Limb (tissue), 2 donors: ENCODE data around the gene ZBTB8B.
A peak's percentile ranks its signal among the peaks of the same experiment; 100 is the strongest.
"Not testable (repeated sequence)": the region's sequence is repeated elsewhere in the genome, so short reads cannot be mapped to it uniquely, and the experiment has no call there.

Source experiments
- DNase-seq, 2 donors: peaks; one replicate each; pipeline ENCODE4 v3.0.0-alpha.2; 2016; ENCODE audit errors: extremely low spot score in 2 of 2

Gene ZBTB8B

DNA sequence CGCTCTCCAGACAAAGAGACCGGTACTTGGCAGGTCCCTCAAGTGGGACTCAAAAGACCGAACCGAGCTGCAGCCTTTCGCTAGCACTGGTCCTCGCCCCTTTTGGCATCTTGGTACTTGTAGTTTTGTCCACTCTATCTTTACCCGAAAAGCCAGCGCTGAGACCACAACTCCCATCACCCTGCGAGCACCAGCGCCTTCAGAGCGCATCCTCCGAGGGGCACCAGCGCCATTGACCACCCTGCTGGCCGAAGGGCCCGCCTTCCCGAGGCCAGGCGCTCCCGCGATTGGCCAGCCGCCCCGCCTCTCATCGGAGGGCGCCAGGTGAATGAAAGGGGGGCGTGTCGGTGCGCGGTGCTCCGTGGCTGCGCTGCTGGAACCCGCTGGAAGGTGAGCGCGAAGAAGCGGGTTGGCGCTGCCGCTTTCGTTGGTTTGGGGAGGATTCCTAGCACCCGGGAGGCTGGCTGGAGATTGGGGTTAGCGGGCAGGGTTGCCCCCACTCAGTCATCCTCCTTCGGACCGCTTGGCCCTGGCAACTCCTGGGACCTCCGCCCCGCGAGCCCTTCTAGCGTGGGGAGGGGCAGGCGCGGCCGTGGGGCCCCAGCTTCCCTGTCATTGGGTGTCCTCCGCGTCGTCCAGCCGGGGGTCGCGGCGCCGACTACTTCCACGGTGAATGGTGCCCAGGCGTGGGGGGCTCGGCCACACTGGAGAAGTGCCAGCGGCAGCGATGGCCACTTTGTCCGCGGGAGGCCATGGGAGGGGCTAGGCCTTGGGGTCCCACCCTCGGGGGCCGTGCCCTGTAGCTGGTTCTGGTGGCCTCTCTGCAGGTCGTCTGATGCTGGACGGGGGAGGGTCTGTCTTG, at the start of gene ZBTB8B:
TSS of gene ZBTB8B (plus strand) at position 357 of the 862 bp plus-strand sequence. CDS start 5,553 bp downstream, outside the sequence.
- peak; percentile 88 to 95 for DNase-seq

DNA sequence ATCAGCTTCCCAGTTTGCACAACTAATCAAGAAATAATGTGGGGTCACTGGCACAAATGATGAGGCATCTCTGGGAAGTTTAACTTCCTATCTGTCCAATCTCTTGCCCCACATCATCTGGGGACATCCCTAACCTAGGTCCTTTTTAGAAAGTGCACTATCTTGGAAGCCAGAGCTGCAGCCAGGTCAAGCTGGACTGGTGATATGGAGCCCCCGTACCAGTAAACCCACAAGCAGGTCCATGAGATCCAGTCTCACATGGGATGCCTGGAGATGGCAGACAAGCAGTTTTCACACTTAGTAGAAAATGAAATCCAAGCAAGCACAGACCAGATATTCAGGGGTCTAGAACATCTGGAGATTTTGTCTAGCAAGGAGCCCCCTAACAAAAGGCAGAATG, 43.1 kb upstream of the ZBTB8B start:
- no peak for DNase-seq

DNA sequence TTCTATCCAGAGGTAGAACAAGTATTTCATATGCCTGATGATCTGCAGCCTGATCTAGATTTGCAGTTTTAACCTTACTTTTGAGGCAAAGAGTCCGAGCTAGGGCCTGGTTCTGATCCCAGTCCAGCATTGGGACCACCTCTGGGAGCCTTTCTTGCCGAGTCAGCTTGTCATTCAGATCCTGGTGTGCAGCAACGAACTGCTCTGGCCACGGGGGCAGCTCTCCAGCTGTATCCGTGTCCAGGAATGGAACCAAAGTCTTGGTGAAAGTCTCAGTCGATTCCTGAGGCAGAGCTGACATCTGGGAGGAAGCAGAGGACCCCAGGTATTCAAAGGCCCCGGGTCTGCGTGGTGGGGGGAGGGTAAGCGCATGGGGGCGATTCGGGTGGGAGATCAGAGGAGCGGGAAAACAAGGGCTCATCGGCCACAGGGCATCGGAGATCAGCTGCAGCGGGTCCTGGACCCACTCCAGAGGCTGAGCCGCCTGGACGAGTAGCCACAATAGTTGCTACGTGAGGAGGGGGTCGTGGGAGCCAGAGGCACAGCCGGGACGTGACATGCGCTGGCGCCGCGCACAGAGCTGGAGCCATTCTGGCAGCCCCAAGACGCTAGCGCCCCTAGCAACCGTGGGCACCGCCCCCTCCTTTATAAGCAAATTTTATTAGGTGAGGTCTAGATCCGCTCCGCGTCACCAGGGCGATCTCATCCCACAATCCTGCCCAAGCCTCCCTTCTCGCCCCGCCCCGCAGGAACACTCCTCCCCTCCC, 38.2 kb upstream of the ZBTB8B start:
- peak; percentile 49 to 76 for DNase-seq

DNA sequence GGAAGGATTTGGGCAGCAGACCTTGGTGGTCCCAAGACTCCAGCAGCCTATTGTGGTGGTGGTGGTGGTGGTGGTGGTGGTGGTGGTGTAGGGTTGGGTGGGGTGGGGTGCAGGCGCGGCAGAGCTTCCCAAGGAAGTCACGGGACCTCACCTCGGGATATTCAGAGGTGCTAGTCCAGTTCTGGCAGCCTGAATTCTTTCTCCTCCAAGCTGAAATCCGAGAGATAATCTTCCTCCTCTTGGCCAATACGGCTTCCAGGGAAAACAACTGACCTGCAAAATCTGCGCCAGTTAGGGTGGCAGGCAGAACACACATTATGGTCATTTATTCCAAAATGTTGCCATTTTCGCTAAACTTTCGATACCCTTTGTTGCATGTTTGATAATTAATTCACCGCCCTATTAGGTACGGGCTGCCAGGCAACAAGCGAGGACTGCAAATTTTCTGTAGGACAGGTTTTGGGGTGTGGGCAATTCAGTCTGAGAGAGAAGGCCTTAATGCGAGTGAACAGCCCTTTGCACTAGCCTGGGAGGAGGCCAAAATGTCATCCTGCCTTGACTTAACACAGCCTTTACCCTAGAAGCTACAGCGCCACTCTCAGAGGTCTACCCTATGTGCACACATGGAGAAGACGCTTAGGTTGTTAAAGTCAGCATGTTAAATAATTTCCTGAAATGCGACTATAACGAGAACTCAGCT, 37.5 kb upstream of the ZBTB8B start:
- no peak for DNase-seq

DNA sequence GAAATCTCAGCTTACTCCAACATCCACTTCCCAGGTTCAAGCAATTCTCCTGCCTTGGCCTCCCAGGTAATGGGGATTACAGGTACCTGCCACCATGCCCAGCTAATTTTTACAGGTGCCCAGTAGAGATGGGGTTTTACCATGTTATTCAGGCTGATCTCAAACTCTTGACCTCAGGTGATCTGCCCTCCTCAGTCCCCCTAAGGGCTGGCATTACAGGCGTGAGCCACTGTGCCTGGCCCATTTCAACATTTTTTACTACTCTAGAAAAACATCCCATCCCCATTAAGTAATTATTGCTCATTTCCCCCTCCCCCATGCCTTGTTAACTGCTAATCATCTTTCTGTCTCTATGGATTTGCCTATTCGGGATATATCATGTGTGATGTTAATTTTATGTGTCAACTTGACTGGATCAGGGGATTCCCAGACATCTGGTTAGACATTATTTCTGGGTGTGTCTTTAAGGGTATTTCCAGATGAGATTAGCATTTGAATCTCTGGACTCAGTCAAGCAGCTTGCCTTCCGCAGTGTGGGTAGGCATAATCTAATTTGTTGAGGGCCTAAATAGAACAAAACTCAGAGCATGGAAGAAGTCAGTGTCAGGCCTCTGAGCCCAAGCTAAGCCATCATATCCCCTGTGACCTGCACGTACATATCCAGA, 33.0 kb upstream of the ZBTB8B start:
- no peak for DNase-seq

DNA sequence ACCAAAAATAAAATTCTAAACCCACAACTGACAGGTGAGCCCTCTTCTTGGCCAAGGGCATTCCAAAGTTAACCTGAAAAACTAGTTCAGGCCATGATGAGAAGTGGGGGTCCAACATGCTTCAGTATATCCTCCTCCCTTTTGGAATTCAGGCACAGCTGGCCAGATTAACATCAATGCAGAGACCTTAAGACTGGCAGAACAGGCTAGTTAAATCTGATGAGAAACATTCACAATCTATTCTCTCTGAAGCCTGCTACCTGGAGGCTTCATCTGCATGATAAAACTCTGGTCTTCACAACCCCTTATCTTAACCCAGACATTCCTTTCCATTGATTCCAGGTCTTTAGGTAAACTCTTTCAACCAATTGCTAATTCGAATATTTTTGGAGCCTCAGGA, 26.7 kb upstream of the ZBTB8B start:
- DNase-seq = no peak

DNA sequence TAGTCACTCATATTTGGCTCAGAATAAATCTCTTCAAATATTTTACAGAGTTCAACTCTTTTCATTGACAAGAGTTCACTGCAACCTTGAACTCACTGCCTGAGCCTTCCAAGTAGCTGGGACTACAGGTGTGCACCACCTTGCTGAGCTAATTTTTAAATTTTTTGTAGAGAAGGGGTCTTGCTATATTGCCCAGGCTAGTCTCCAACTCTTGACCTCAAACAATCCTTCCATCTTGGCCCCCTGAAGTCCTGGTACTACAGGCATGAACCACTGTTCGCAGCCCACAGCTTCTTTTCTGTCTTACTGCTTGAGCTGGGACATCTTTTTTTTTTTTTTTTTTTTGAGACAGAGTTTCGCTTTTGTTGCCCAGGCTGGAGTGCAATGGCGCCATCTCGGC, 26.1 kb upstream of the ZBTB8B start:
- DNase-seq = not testable (repeated sequence)

DNA sequence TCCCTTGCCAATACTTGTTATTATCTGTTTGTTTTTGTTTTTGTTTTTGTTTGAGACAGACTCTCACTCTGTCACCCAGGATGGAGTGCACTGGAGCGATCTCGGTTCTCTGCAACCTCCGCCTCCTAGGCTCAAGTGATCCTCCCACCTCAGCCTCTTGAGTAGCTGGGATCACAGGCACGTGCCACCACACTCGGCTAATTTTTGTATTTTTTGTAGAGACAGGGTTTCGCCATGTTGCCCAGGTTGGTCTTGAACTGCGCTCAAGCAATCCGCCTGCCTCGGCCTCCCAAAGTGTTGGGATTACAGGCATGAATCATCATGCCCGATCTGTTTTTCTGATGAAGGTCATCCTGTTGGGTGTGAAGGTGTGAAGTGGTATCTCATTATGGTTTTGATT, 23.4 kb upstream of the ZBTB8B start:
- DNase-seq = not testable (repeated sequence)

DNA sequence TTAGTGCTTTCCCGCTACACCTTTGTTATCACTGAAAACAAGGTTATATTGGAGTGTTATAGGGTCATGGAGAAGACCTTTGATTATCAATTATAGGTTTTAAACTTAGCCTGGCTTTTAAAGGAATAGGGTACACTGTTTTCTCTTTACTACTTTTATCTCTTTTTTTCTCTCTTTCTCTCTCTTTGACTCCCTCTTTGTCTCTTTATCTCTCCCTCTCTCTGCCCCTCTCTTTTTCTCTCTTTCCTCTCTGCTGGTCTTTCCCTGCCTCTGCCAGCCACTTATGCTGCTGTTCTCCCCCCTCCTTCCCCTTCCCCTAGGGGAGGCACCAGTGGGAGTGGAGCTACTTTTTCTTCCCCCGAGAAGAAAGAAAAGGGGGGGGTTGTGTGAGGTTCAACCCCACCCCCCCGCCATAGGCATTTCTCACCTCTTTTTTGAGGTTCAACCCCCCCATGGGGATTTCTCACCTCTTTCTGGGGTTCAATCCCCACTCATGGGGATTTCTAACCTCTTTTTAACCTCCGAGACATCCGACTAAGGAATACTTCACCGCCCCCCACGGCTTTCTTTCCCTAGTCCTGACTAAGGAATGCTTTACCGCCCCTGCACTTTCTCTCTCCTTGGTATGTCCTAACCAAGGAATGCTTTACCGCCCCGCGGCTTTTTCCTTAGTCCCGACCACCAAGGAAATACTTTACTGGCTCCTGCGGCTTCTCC, 17.2 kb upstream of the ZBTB8B start:
- peak in 1 of 2 donors; percentile 42 for DNase-seq

DNA sequence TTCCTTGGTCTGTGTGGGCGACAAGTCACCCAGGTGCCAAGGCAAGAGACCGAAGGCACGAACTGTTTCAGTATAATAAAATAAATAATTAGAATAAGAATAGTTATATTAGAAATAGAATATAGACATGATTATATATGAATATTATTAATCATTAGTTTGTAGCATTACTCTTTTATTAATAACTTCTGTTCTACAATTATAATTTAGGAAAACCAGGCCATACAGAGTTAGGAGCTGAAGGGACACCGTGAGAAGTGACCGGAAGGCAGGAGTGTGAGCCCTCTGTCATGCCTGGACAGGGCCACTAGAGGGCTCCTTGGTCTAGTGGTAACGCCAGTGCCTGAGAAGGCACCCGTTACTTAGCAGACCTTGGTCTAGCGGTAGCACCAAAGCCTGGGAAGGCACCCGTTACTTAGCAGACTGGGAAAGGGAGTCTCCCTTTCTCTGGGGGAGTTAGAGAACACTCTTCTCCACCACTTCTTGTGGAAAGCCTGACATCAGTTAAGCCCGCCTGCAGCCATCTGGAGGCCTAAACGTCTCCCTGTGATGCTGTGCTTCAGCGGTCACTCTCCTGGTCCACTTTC, 16.6 kb upstream of the ZBTB8B start:
- peak; percentile 27 to 71 for DNase-seq

DNA sequence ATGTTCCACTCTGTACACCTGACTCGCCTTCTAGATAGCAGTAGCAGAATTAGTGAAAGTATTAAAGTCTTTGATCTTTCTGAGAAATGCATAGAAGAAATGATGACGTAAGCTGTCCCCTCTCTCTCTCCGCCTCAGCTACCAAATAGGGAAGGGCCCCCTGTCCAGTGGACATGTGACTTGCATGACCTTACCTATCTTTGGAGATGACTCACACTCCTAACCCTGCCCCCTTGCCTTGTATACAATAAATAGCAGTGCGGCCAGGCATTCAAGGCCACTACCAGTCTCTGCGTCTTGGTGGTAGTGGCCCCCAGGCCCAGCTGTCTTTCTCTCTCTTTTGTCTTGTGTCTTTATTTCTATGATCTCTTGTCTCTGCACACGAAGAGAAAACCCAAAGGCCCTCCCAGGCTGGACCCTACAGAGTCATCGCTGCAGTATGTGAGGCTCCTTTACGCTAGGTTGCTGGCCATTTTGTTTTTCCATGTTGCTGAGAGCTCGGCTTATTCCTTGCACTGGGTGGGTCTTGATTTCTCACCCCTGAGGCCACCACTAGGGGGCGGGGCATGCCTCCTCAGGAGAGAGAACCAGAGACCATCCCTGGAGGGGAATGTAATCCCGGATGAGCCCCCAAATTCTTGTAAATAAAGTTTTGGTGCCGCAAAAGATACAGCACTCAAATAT, 16.0 kb upstream of the ZBTB8B start:
- DNase-seq = no peak

DNA sequence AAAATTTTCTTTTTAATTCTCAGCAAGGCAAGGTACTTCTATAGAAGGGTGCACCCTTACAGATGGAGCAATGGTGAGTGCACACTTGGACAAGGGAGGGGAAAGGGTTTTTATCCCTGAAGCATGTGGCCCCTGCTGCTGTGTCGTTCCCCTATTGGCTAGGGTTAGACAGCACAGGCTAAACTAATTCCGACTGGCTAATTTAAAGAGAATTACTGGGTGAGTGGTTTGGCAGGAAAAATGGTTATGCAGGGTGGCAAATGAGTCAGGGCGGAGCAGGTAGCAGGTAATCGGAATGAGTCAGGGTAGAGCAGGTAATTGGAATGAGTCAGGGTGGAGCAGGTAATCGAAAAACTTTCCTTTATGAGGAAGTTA, 15.4 kb upstream of the ZBTB8B start:
- DNase-seq = not testable (repeated sequence)

DNA sequence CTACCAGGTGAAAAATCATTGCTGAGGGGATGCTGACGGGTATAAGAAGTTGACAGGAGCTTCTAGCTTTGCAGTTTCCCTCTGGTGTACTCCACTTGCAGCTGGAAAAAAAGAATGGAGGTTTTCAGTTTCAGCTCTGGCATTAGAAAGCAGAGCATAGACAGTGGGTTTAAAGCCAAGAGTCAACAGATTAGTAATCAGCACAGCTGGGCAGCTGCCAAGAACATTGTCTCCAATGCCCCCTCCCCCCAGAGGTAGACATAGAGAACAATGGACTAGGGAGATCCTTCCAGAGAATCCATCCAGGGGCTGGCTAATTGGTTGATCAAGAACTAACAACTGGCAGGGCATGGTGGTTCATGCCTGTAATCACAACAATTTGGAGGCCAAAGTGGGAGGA, 10.1 kb upstream of the ZBTB8B start:
- no peak for DNase-seq

DNA sequence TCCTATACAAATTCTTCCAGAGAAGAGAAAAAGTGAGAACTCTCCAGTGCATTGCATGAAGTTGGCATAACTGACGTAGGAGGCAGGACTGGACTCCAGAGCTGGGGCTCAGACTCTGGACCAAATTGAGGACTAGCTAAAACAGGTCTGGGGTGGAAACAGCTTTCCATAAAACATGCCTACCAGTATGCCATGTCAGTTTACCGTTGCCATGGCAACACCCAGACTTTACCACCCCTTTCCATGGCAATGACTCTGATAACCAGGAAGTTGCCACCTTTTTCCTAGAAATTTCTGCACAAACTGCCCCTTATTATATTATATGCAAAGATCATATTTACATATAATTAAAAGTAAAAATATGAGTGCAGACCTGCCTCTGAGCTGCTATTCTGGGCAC, 8.9 kb upstream of the ZBTB8B start:
- no peak for DNase-seq

DNA sequence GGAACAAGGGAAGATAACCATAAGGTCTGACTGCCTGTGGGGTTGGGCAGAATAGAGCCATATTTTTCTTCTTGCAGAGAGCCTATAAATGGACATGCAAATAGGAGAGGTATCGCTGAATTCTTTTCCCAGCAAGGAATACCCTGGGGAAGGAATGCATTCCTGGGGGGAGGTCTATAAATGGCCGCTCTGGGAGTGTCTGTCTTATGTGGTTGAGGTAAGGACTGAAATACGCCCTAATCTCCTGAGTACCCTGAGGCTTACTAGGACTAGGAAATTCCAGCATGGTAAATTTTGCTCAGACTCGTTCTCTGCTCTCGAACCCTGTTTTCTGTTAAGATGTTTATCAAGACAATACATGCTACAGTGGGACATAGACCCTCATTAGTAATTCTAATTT, 6.1 kb upstream of the ZBTB8B start:
- DNase-seq = not testable (repeated sequence)

DNA sequence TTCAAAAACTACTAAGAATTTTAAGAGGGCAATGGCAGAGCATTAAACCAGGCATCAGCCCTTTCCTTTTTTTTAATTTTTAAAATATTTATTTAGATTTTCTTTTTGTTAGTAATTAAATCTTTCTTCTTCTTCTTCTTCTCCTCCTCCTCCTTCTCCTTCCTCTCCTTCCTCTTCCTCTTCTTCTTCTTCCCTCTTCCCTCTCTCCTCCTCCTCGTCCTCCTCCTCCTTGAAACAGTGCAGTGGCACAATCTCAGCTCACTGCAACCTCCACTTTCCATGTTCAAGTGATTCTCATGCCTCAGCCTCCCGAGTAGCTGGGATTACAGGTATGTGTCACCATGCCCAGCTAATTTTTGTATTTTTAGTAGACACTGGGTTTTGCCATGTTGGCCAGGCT, 1.9 kb upstream of the ZBTB8B start:
- not testable (repeated sequence) for DNase-seq

DNA sequence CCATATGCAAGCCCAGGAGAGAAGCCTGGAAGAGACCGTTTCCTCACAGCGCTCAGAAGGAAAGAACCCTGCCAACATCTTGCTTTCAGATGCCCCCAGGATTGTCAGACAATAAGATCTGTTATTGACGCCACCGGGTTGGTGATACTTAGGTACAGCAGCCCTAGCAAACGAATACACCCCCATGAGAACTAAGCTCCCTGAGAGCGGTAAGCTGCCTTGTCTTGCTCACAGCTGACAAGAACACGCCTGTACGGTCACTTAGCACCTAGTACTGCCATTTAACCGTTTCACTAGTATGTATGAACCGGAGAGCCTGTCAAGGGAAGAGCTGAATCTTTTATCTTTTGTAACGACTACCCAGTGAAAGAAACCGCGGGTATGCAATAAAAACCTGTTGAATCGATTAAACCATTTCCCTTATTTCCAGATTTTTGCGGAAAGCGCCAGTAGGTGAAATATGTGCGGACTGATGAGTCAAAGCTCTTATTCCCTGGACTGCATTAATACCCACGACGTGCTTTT, 619 bp upstream of the ZBTB8B start:
- DNase-seq = peak in 1 of 2 donors; percentile 47

DNA sequence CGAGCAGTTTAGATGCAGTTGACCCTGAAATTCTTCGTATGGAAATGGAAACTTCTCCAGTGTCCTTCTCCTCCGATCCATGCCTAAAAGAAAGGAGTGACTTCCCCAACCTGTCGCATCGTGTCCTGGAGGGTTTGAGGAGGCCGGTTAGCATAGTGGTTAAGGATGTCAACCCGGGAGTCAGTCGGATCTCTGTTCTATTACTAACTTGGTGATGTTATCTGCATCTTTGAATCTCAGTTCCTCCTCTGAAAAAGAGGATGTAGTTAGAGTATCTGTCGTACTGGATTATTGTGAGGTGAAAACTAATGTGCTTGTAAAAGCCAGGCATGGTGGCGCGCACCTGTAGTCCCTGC, 684 bp downstream of the ZBTB8B start:
- DNase-seq = peak in 1 of 2 donors; percentile 9

DNA sequence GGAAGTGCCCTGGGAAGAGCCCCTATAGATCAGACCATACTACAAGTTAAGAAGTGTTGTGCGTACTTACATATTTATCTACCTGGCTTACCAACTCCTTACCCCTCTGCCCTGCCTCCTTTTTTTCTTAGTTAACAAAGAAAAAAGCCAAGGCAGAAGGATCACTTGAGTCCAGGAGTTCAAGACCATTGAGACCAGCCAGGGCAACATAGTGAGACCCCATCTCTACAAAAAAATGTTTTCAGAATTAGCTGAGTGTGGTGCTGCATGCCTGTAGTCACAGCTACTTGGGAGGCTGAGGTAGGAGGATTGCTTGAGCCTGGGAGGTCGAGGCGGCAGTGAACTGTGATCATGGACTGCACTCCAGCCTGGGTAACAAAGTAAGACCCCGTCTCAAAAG, 1.9 kb downstream of the ZBTB8B start:
- DNase-seq = no peak

DNA sequence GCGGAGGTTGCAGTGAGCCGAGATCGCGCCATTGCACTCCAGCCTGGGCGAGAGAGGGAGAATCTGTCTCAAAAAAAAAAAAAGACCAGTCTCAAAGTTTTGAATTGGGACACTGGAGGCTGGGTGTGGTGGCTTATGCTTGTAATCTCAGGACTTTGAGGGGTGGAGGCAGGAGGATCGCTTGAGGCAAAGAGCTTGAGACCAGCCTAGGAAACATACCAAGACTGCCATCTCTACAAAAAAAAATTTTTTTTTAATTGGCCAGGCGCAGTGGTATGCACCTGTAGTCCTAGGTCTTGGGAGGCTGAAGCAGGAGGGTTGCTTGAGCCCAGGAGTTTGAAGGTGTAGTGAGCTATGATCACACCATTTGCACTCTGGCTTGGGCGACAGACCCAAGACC, 3.9 kb downstream of the ZBTB8B start:
- DNase-seq = no peak
